Fibroblast of pulmonary artery (primary cell): ENCODE data around the gene SGCA.

ENCODE experiments used
- DNase-seq: peaks from one replicate; pipeline ENCODE4 v3.0.0-alpha.2; 2010; ENCODE audit warnings: low read depth
- H3K4me3 ChIP-seq: replicated peaks from 2 replicates; pipeline ENCODE4 v1.5.1; 2011; ENCODE audit warnings: low read depth, mild to moderate bottlenecking, control low read depth, low read length, moderate library complexity
- TF ChIP-seq, protein P1 (sequence below): IDR thresholded peaks from 2 replicates; pipeline ENCODE4 v1.5.1; 2011; ENCODE audit warnings: mild to moderate bottlenecking, control low read depth, low read length, inconsistent platforms; ENCODE audit errors: missing control alignments

The SGCA gene

DNA sequence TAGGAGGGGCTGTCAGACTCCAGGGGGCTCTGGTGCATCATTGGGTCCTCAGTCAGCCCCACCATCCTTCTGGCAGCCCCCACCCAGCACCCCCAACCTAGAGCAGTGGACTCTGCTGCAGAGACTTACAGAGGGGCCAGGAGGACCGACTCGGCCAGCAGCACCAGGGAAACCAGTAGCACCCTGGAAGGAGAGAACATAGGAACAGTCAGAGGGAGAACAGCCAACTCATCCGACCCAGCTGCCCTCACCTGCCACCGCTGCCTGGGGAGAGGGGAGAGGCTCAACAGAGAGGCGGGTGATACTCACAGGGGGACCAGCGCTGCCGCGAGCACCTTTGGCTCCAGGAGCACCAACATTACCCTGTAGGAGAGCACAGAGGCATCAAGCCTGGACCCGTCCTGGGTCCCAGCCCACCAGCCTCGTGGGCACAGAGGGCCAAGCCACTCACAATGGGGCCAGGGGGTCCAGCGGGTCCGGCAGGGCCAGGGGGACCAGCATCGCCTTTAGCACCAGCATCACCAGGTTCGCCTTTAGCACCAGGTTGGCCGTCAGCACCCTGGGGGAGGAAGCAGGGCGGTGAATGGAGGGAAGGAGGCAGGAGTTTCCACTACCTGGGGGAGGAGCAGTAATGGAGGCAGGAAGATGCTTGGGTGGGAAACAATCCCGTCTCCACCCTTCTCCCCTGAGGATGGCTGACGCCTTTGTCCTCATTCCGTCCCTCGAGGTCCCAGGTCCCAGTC is 23.9 kb downstream of the SGCA start:
- TF ChIP-seq, protein P1, sequence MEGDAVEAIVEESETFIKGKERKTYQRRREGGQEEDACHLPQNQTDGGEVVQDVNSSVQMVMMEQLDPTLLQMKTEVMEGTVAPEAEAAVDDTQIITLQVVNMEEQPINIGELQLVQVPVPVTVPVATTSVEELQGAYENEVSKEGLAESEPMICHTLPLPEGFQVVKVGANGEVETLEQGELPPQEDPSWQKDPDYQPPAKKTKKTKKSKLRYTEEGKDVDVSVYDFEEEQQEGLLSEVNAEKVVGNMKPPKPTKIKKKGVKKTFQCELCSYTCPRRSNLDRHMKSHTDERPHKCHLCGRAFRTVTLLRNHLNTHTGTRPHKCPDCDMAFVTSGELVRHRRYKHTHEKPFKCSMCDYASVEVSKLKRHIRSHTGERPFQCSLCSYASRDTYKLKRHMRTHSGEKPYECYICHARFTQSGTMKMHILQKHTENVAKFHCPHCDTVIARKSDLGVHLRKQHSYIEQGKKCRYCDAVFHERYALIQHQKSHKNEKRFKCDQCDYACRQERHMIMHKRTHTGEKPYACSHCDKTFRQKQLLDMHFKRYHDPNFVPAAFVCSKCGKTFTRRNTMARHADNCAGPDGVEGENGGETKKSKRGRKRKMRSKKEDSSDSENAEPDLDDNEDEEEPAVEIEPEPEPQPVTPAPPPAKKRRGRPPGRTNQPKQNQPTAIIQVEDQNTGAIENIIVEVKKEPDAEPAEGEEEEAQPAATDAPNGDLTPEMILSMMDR: no peak
- H3K4me3 ChIP-seq: no peak overlapping the region
- DNase-seq: no peak

DNA sequence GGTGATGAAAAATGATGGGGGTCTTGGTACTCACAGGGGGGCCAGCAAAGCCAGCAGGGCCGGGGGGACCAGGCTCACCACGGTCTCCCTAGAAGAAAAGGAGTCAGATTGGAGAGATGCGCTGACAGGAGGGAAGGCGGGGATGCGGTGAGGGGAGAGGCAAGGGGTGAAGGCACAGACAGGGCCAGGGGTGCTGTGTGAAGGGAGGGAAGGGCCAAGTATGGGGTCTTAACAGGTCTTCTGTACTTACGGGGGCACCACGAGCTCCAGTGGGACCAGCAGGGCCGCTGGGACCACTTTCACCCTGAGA is 24.4 kb downstream of the SGCA start:
- TF ChIP-seq, protein P1: no peak
- H3K4me3 ChIP-seq: no peak overlapping the region
- no peak for DNase-seq

DNA sequence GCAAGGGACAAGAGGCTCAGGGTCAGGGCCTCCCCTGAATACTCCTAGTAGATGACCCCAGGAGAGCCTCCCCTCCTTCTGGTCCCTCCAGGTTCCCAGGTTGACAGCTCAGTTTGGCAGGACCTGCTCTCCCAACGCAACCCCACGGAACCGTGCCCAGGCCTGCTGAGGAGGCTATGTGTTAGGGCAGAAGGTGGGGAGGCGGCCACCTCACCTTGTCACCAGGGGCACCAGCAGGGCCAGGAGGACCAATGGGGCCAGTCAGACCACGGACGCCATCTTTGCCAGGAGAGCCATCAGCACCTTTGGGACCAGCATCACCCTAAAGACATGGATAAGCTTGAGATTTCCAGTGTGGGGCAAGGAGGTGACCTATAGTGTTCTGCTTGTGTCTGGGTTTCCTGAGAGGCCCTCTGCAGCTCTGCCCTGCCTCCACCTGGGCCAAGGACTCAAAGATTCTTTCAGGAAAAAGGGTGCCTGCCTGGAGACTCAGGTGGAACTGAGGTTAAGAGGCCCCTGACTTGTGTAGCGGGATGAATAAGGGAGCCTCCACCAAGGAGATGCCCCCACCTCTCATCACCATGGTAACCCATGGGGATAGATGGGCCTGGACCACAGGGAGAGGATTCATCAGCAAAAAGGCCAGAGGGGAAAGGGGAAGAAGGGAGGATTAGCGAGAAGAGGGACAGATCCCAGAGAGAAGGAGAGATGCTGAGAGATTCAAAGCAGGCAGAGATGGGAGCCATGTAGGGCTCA is 25.0 kb downstream of the SGCA start:
- DNase-seq: no peak
- no peak overlapping the region for H3K4me3 ChIP-seq
- TF ChIP-seq, protein P1: no peak

DNA sequence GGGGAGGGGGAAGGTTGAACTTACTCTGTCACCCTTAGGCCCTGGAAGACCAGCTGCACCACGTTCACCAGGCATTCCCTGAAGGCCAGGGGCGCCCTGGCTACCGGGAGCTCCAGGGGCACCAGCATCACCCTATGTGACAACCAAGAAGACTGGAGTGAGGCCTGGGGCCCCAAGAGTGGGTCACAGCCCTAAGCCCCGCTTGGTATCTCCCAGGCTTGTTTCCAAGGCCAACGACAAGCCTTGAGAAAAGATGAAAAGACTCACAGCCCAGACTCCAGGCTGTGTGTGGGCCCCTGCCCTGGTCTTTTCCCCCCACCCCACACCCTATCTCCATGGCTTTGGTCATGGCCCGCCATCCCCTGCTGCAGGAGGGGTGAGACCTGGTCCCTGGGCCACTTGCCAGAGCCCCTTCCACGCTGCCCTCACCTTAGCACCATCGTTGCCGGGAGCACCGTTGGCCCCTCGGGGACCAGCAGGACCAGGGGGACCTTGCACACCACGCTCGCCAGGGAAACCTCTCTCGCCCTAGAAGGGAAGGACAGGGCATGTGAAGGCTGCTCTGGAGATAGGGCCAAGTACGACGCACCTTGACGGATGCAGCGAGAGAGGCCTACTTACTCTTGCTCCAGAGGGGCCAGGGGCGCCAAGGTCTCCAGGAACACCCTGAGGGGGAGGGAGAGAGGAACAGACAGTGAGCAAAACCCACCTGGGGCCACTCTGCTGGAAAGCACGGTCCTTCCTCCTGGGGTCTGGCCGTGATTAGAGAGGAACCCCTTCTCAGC is 25.7 kb downstream of the SGCA start:
- no peak overlapping the region for H3K4me3 ChIP-seq
- no peak for DNase-seq
- TF ChIP-seq, protein P1: no peak

DNA sequence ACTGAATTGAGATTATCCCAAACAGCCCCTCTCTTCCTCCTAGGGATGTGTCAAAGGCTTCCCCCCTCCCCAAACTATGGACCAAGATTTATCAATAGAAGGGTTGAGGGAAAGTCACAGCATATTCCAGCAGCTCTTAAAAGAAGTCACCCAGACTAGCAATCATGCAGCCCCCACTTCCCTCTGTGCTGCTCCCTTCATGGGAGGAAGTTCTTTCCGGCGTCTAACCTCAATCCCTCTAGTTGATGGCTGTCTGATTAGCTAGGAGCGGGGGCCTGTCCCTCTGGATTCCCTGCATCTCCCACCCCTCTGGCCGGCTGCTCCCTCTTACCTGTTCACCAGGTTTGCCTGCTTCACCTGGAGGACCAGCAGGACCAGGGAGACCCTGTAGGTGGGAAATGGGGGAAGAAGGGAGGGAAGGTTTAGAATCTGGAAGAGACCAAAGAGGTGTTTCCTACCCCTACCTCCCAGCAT is 26.4 kb downstream of the SGCA start:
- TF ChIP-seq, protein P1: no peak
- DNase-seq: no peak
- no peak overlapping the region for H3K4me3 ChIP-seq

DNA sequence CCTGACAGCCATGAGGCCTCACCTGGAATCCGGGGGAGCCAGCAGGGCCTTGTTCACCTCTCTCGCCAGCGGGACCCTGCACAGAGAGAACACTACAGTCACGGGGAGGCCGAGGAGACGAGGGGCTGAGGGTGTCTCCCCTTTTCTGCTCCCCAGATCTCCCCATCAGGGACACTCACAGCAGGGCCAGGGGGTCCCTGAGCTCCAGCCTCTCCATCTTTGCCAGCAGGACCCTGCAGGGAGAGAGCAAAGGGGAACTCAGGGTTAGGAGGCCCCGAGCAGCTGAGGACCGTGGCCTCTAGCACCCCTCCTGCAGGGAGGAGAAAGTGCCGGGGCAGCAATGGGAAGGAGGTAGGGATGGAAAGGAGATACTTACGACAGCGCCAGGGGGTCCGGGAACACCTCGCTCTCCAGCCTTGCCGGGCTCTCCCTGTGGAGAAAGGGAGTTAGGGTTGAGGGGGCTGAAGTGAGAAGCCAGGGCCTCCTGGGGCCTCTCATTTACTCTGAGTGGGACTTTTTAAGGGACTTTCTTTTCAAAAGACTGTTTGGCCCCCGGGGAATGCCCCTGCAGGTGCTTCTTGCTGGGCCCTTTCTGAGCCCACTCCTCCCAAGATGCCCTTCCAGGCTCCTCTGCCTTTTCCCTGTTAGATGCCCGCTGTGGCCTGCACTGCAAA is 26.9 kb downstream of the SGCA start:
- DNase-seq: no peak
- TF ChIP-seq, protein P1: no peak
- H3K4me3 ChIP-seq: no peak overlapping the region
